ENCODE measurements around the gene CST7. TPM values are rescaled to one million over a fixed set of nuclear protein-coding genes. Genes with fewer than 3 reads are reported as not detected.

Gene CST7
- total and polyA plus RNA-seq, 2 donors (not counting 3 experiments of a cell fraction or from before 2014, with no cell fraction given): not detected

DNA sequence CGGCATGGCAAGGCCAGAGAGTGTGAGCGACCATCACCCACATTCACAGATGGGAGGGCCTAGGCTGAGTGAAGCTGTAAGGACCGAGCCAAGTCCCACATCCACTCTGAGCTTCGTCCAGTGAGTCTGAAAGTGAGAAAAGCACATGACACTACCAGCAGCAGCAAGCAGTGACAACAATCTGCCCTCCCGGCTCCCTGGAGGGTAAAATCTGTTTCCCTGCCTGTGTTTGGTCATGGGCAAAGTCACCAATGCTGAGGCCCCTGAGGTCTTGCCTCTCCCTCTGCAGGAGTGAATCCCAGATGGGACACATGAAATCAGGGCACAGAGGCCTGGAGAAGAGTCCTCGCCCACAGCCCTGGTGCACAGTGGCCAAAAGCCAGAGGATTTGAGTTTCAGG is 6.4 kb upstream of the CST7 start:
- BruUV-seq (replicated peaks): no TSS peak
- Histone ChIP-seq H3K9ac (replicated peaks; ENCODE audit: extremely low read depth, insufficient read depth, low read length) (no peak overlapping the region), H3K27me3 (ENCODE audit: control insufficient read depth in 2 of 2, insufficient read depth in 2 of 2, low read length in 2 of 2) (no peaks in the 10 kb centered on the region), H4K20me1 (replicated peaks; ENCODE audit: control insufficient read depth, extremely low read depth, insufficient read depth, low read length) (no peaks in the 10 kb centered on the region), H2AFZ (ENCODE audit: low read depth, low read length) (no peak overlapping the region), H3K9me1 (replicated peaks; ENCODE audit: control insufficient read depth, extremely low read depth, insufficient read depth, low read length) (no peaks in the 10 kb centered on the region), H3K4me3 (replicated peaks in 1 of 3; ENCODE audit: insufficient read depth in 1 of 3, low read depth in 1 of 3, low read length in 3 of 3) (no peak overlapping the region), H3K9me3 (replicated peaks; ENCODE audit: control insufficient read depth, insufficient read depth, low read length) (no peaks in the 10 kb centered on the region), H3K4me2 (ENCODE audit: insufficient read depth, low read length) (no peak overlapping the region), H3K79me2 (ENCODE audit: control insufficient read depth, insufficient read depth, low read length) (no peaks in the 10 kb centered on the region), H3K4me1 (ENCODE audit: control insufficient read depth, extremely low read depth, insufficient read depth, low read length) (no peaks in the 10 kb centered on the region), H3K27ac (ENCODE audit: insufficient read depth, low read depth, low read length) (no peak overlapping the region), H3K36me3 (ENCODE audit: control insufficient read depth in 2 of 2, extremely low read depth in 1 of 2, insufficient read depth in 2 of 2, low read length in 2 of 2) (no peaks in the 10 kb centered on the region)
- CTCF ChIA-PET: interaction anchor here (1.2 kb wide), 1 partner anchor 12 kb away, joined by 3 read pairs; no protein-coding TSS in a partner anchor
- no peak for FAIRE-seq
- intact Hi-C loops (cut with micrococcal nuclease) (no loop called here), dilution Hi-C loops (cut with MboI; ENCODE audit: extremely low pct_ligation_motif_present, low sequenced_read_pairs) (no loop called here)
- no peak for TF ChIP-seq JUN (IDR thresholded peaks at IDR 0.05; ENCODE audit: borderline replicate concordance, insufficient read depth, insufficient read length, low read depth)
- TF ChIP-seq POLR2A (IDR thresholded peaks at IDR 0.05; ENCODE audit: low read depth, low read length): no peak
- no peak for TF ChIP-seq POLR2AphosphoS5 (IDR thresholded peaks at IDR 0.05; ENCODE audit: insufficient read depth, low read depth, low read length)
- no peak for TF ChIP-seq EZH2 (IDR thresholded peaks at IDR 0.05; ENCODE audit: borderline replicate concordance, low read depth, low read length, severe bottlenecking)
- TF ChIP-seq, protein P1, sequence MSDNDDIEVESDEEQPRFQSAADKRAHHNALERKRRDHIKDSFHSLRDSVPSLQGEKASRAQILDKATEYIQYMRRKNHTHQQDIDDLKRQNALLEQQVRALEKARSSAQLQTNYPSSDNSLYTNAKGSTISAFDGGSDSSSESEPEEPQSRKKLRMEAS (IDR thresholded peaks at IDR 0.05; ENCODE audit: insufficient read depth, insufficient read length): no peak
- DNase-seq (ENCODE audit: low read depth, low spot score): no peak
- POLR2A ChIA-PET: no interaction called here

DNA sequence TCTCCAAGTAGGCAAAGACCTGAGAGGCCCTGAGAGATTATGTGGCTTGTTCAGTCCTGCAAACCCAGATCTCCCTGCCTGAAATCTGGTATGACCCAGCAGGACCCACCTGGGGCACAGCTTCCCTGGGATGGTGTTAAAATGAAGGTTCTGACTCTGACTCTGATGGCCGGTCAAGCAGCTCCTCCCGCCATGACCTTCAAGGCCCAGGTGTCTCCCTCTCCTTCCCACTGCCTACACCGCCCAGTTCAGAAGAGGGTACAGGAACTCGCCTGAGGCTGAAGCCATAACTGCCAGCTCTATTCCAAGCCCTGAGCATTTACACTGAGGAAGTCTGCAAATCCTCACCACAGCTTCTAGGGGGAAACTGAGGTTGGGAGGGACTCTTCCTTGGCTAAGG is 5.9 kb upstream of the CST7 start:
- Histone ChIP-seq H3K27me3 (ENCODE audit: control insufficient read depth in 2 of 2, insufficient read depth in 2 of 2, low read length in 2 of 2) (no peaks in the 10 kb centered on the region), H3K4me1 (ENCODE audit: control insufficient read depth, extremely low read depth, insufficient read depth, low read length) (no peaks in the 10 kb centered on the region), H3K9ac (replicated peaks; ENCODE audit: extremely low read depth, insufficient read depth, low read length) (no peak overlapping the region), H3K9me3 (replicated peaks; ENCODE audit: control insufficient read depth, insufficient read depth, low read length) (no peaks in the 10 kb centered on the region), H4K20me1 (replicated peaks; ENCODE audit: control insufficient read depth, extremely low read depth, insufficient read depth, low read length) (no peaks in the 10 kb centered on the region), H3K79me2 (ENCODE audit: control insufficient read depth, insufficient read depth, low read length) (no peaks in the 10 kb centered on the region), H3K4me3 (replicated peaks in 1 of 3; ENCODE audit: insufficient read depth in 1 of 3, low read depth in 1 of 3, low read length in 3 of 3) (no peak overlapping the region), H3K27ac (ENCODE audit: insufficient read depth, low read depth, low read length) (no peak overlapping the region), H3K9me1 (replicated peaks; ENCODE audit: control insufficient read depth, extremely low read depth, insufficient read depth, low read length) (no peaks in the 10 kb centered on the region), H2AFZ (ENCODE audit: low read depth, low read length) (no peak overlapping the region), H3K4me2 (ENCODE audit: insufficient read depth, low read length) (no peak overlapping the region), H3K36me3 (ENCODE audit: control insufficient read depth in 2 of 2, extremely low read depth in 1 of 2, insufficient read depth in 2 of 2, low read length in 2 of 2) (no peaks in the 10 kb centered on the region)
- dilution Hi-C loops (cut with MboI; ENCODE audit: extremely low pct_ligation_motif_present, low sequenced_read_pairs) (no loop called here), intact Hi-C loops (cut with micrococcal nuclease) (no loop called here)
- DNase-seq (ENCODE audit: low read depth, low spot score): no peak
- BruUV-seq (replicated peaks): no TSS peak
- CTCF ChIA-PET: interaction anchor here (1.2 kb wide), 1 partner anchor 12 kb away, joined by 3 read pairs; no protein-coding TSS in a partner anchor
- FAIRE-seq: no peak
- POLR2A ChIA-PET: no interaction called here
- TF ChIP-seq, protein P1 (IDR thresholded peaks at IDR 0.05; ENCODE audit: insufficient read depth, insufficient read length): no peak
- TF ChIP-seq EZH2 (IDR thresholded peaks at IDR 0.05; ENCODE audit: borderline replicate concordance, low read depth, low read length, severe bottlenecking) (no peak), FOS (IDR thresholded peaks at IDR 0.05; ENCODE audit: borderline replicate concordance, insufficient read depth, low read length) (no peak), GATA2 (IDR thresholded peaks at IDR 0.05; ENCODE audit: insufficient read depth, insufficient read length, low read depth, low read length) (no peak), POLR2AphosphoS5 (IDR thresholded peaks at IDR 0.05; ENCODE audit: insufficient read depth, low read depth, low read length) (no peak)

Measured in endothelial cell of umbilical vein (primary cell).